PFSK-1 (cell line): ENCODE measurements around the gene ZNF184.

Source experiments
- FOXP2 ChIP-seq: optimal IDR thresholded peaks from 2 replicates; pipeline ENCODE3; 2011; ENCODE audit warnings: borderline replicate concordance, control low read depth, inconsistent platforms; ENCODE audit not compliant: insufficient read depth; ENCODE audit errors: extremely low read length, extremely low read depth
- POLR2AphosphoS5 ChIP-seq: IDR thresholded peaks from 2 replicates; pipeline ENCODE4 v1.6.1; 2012; ENCODE audit warnings: low read depth, mild to moderate bottlenecking, control low read depth, low read length, moderate library complexity
- REST ChIP-seq, 2 experiments: IDR thresholded peaks; 2 replicates each; pipeline versions ENCODE4 v1.6.1 to v1.8.0; 2011 to 2012; ENCODE audit warnings: low read depth in 2 of 2, low read length in 2 of 2, control low read depth in 1 of 2, inconsistent platforms in 1 of 2, mild to moderate bottlenecking in 1 of 2, moderate library complexity in 1 of 2; ENCODE audit not compliant: insufficient read depth in 1 of 2
- SIN3A ChIP-seq: IDR thresholded peaks from 2 replicates; pipeline ENCODE4 v1.6.1; 2012; ENCODE audit warnings: mild to moderate bottlenecking, low read length, moderate library complexity, borderline replicate concordance; ENCODE audit not compliant: insufficient read depth
- TAF1 ChIP-seq: IDR thresholded peaks from 2 replicates; pipeline ENCODE4 v1.6.1; 2012; ENCODE audit warnings: low read length, control low read depth, borderline replicate concordance; ENCODE audit not compliant: insufficient read depth

Gene ZNF184

GRCh38 chr6:27501187-27501586 lies 28.3 kb upstream of the ZNF184 start:
- no peak for TF ChIP-seq TAF1
- no peak for TF ChIP-seq FOXP2
- TF ChIP-seq REST (IDR thresholded peaks at IDR 0.05; ENCODE audit: insufficient read depth in 1 of 2, low read depth in 2 of 2, low read length in 2 of 2) = no peak
- TF ChIP-seq SIN3A = no peak
- no peak for TF ChIP-seq POLR2AphosphoS5

- no peak for TF ChIP-seq SIN3A
- no peak for TF ChIP-seq TAF1
- no peak for TF ChIP-seq REST (IDR thresholded peaks at IDR 0.05; ENCODE audit: insufficient read depth in 1 of 2, low read depth in 2 of 2, low read length in 2 of 2)
- no peak for TF ChIP-seq POLR2AphosphoS5
- no peak for TF ChIP-seq FOXP2
These were observed 27.3 kb upstream of the ZNF184 start for GRCh38 chr6:27500177-27500576.

- TF ChIP-seq FOXP2 = no peak
- no peak for TF ChIP-seq POLR2AphosphoS5
- peak; percentile 47; the same call in 1 of the 2 replicates for TF ChIP-seq TAF1
These were observed 22.7 kb upstream of the ZNF184 start for GRCh38 chr6:27495386-27496135.

GRCh38 chr6:27494987-27495385 lies 22.1 kb upstream of the ZNF184 start:
- no peak for TF ChIP-seq SIN3A
- TF ChIP-seq REST (IDR thresholded peaks at IDR 0.05; ENCODE audit: insufficient read depth in 1 of 2, low read depth in 2 of 2, low read length in 2 of 2) = no peak
- no peak for TF ChIP-seq POLR2AphosphoS5
- TF ChIP-seq TAF1 = no peak
- TF ChIP-seq FOXP2 = no peak

GRCh38 chr6:27494103-27494502 lies 21.2 kb upstream of the ZNF184 start:
- TF ChIP-seq TAF1 (no peak), REST (IDR thresholded peaks at IDR 0.05; ENCODE audit: insufficient read depth in 1 of 2, low read depth in 2 of 2, low read length in 2 of 2) (no peak), FOXP2 (no peak), POLR2AphosphoS5 (no peak), SIN3A (no peak)
